BE2C (cell line): ENCODE results near the gene BMP8B.

Source experiments
- DNase-seq: peaks from one replicate; pipeline ENCODE4 v3.0.0-alpha.2; 2020
- H3K27me3 ChIP-seq: fragments of 250-450 bp; sonication (Bioruptor Pico); 2 replicates; pipeline ENCODE4 v1.5.1; 2020; ENCODE audit warnings: mild to moderate bottlenecking
- H3K36me3 ChIP-seq: fragments of 250-450 bp; sonication (Bioruptor Pico); 2 replicates; pipeline ENCODE4 v1.5.1; 2020; ENCODE audit warnings: mild to moderate bottlenecking
- H3K4me1 ChIP-seq: fragments of 250-450 bp; sonication (Bioruptor Pico); 2 replicates; pipeline ENCODE4 v1.5.1; 2020
- H3K4me3 ChIP-seq: 2 replicates; pipeline ENCODE4 v1.5.1; 2011; ENCODE audit warnings: low read depth, low read length
- H3K9me3 ChIP-seq: fragments of 250-450 bp; sonication (Bioruptor Pico); 2 replicates; pipeline ENCODE4 v1.5.1; 2020
- CTCF ChIP-seq: IDR thresholded peaks from 2 replicates; pipeline ENCODE4 v1.5.1; 2012; ENCODE audit warnings: mild to moderate bottlenecking, low read depth, low read length

Gene BMP8B

GRCh38 chr1:39717809-39718208 lies 70.9 kb downstream of the BMP8B start:
- DNase-seq: no peak
- no peaks in the 10 kb centered on the region for H3K27me3 ChIP-seq
- no peak for TF ChIP-seq CTCF
- H3K9me3 ChIP-seq: no peaks in the 10 kb centered on the region
- H3K4me1 ChIP-seq: no peaks in the 10 kb centered on the region
- no peaks in the 10 kb centered on the region for H3K36me3 ChIP-seq
- no peak overlapping the region for H3K4me3 ChIP-seq

GRCh38 chr1:39713557-39713956 lies 75.1 kb downstream of the BMP8B start:
- no peaks in the 10 kb centered on the region for H3K4me1 ChIP-seq
- TF ChIP-seq CTCF: no peak
- H3K9me3 ChIP-seq: no peaks in the 10 kb centered on the region
- H3K27me3 ChIP-seq: no peaks in the 10 kb centered on the region
- DNase-seq: no peak
- H3K4me3 ChIP-seq: no peak overlapping the region
- H3K36me3 ChIP-seq: no peaks in the 10 kb centered on the region

- Histone ChIP-seq H3K4me1 (no peaks in the 10 kb centered on the region), H3K27me3 (no peaks in the 10 kb centered on the region), H3K9me3 (no peaks in the 10 kb centered on the region), H3K4me3 (no peak overlapping the region), H3K36me3 (no peaks in the 10 kb centered on the region)
- no peak for TF ChIP-seq CTCF
- DNase-seq: no peak
Measured at GRCh38 chr1:39711966-39712340, 76.7 kb downstream of the BMP8B start.

- no peaks in the 10 kb centered on the region for H3K27me3 ChIP-seq
- H3K36me3 ChIP-seq: no peaks in the 10 kb centered on the region
- no peak overlapping the region for H3K4me3 ChIP-seq
- no peak for DNase-seq
- H3K9me3 ChIP-seq: no peaks in the 10 kb centered on the region
- no peaks in the 10 kb centered on the region for H3K4me1 ChIP-seq
- no peak for TF ChIP-seq CTCF
Measured at GRCh38 chr1:39711104-39711965, 77.3 kb downstream of the BMP8B start.

GRCh38 chr1:39707506-39707905 lies 81.2 kb downstream of the BMP8B start:
- no peak for TF ChIP-seq CTCF
- no peaks in the 10 kb centered on the region for H3K4me1 ChIP-seq
- H3K36me3 ChIP-seq: no peaks in the 10 kb centered on the region
- no peak for DNase-seq
- no peaks in the 10 kb centered on the region for H3K9me3 ChIP-seq
- H3K4me3 ChIP-seq: no peak overlapping the region
- no peaks in the 10 kb centered on the region for H3K27me3 ChIP-seq
